ENCODE data around the gene KRTAP1-4. TPM values are rescaled to one million over a fixed set of nuclear protein-coding genes. Genes with fewer than 3 reads are reported as not detected.
"Not testable (repeated sequence)": the region's sequence is repeated elsewhere in the genome, so short reads cannot be mapped to it uniquely, and the experiment has no call there.

The KRTAP1-4 gene
- polyA plus RNA-seq, 6 donors from 2014 or later, result not detected

DNA sequence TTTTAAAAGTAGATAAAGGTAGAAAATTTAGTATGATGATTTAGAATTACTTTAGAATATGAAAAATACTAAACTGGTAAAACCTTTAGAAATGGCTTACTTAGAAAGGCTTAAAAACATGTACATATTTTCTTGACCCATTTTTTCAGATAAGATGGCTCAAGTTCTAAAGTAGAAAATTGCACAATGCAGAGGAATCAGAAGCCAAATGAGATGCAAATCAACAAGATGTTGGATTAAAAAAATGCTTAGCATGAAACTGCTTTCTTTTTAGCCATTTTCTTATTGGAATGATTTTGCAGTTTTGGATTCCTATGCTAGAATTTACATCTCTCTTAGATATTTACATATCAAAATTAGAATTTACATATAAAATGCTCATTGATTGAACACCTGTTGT, 19.6 kb downstream of the KRTAP1-4 start:
- Mint-ChIP-seq H3K36me3 (no peaks in the 10 kb centered on the region), H3K4me1 (peaks cover 2 to 6% (median 3%) of the 10 kb centered on the region in 3 donors), H3K9me3 (no peaks in the 10 kb centered on the region), H3K27me3 (peaks cover 0 to 15% (median 0%) of the 10 kb centered on the region in 3 donors), H3K4me3 (no peak overlapping the region), H3K27ac (peak overlapping the region in 1 of 6 donors; percentile 12)
- no peak for DNase-seq
- no peak for ATAC-seq (ENCODE audit: low read depth in 2 of 2)

DNA sequence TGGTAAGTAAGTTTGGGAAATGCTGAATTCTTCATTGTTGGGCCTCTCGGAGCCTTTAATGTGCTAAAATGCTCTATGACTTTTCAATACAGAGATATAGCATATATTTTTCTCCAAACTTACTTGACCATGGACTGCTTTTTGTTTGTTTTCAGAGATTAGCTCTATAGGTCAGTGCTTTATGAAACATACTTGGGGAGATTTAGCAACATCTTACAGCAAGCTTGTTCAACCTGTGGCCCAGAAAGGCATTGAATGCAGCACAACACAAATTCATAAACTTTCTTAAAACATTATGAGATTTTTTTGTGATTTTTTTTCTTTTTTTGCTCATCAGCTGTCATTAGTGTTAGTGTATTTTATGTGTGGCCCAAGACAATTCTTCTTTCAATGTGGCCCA, 20.1 kb downstream of the KRTAP1-4 start:
- no peak overlapping the region for H3K4me3 Mint-ChIP-seq
- H3K27ac Mint-ChIP-seq, result no peak overlapping the region
- no peaks in the 10 kb centered on the region for H3K9me3 Mint-ChIP-seq
- DNase-seq, result no peak
- H3K27me3 Mint-ChIP-seq, result peaks cover 0 to 12% (median 0%) of the 10 kb centered on the region in 3 donors
- H3K4me1 Mint-ChIP-seq, result peaks cover 0 to 1% (median 0%) of the 10 kb centered on the region in 3 donors
- no peaks in the 10 kb centered on the region for H3K36me3 Mint-ChIP-seq
- ATAC-seq (ENCODE audit: low read depth in 2 of 2), result no peak

DNA sequence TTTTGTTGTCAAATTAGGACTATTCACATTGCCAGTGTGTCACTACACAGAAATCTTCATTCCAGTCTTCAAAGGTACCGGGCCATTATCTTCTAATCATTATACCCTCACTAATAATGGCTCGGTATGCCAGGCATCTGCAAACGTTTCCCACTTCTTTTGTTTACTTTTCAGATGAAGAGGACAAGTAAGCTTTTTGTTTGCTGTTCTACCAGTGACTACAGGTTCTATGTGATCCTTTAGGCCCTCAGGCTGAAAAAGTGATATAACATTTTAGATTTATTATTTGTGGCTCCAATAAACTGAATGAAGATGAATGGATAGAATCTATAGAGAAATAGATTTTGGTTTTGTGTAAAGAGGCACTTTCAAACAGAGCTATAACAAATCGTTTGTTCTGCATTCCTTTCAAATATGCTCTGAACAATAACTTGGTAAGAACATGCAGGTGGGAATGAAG, 20.7 kb downstream of the KRTAP1-4 start:
- DNase-seq (no peak), ATAC-seq (ENCODE audit: low read depth in 2 of 2) (no peak)
- no peak overlapping the region for H3K27ac Mint-ChIP-seq
- no peaks in the 10 kb centered on the region for H3K9me3 Mint-ChIP-seq
- H3K27me3 Mint-ChIP-seq, result peaks cover 0 to 16% (median 3%) of the 10 kb centered on the region in 3 donors
- no peaks in the 10 kb centered on the region for H3K4me1 Mint-ChIP-seq
- H3K4me3 Mint-ChIP-seq, result no peak overlapping the region
- H3K36me3 Mint-ChIP-seq, result no peaks in the 10 kb centered on the region

DNA sequence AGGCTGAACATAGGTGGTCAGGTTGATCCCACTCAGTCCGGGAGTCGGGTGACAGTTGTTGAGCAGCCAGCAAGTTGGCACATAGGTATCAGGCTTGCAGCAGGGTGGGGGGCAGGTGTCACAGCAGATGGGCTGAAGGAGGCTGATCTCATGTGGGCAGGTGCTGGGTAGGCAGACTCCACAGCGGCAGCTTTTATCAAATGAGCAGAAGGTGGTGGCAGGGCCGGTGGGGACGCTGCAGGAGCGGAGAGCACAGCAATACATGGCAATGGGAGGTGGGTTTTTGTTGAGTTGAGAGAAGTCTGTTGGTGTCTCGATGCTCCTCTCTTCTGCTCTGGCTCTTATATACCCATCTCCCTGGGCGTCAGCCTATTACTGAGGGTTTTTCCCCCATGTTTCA, 21.2 kb downstream of the KRTAP1-4 start, which contains the start of gene KRTAP3-1:
KRTAP3-1 (minus strand) TSS at position 318 of the 400 bp plus-strand sequence; CDS start at position 264, 54 bp downstream.
- no peak within 1 kb of the TSS for H3K27ac Mint-ChIP-seq
- peaks cover 0 to 22% (median 8%) of the 10 kb centered on the region in 3 donors for H3K27me3 Mint-ChIP-seq
- no peaks in the 10 kb centered on the region for H3K4me1 Mint-ChIP-seq
- no peaks in the 10 kb centered on the region for H3K36me3 Mint-ChIP-seq
- ATAC-seq (ENCODE audit: low read depth in 2 of 2) (no peak), DNase-seq (no peak)
- no peaks in the 10 kb centered on the region for H3K9me3 Mint-ChIP-seq
- H3K4me3 Mint-ChIP-seq, result no peak within 1 kb of the TSS

DNA sequence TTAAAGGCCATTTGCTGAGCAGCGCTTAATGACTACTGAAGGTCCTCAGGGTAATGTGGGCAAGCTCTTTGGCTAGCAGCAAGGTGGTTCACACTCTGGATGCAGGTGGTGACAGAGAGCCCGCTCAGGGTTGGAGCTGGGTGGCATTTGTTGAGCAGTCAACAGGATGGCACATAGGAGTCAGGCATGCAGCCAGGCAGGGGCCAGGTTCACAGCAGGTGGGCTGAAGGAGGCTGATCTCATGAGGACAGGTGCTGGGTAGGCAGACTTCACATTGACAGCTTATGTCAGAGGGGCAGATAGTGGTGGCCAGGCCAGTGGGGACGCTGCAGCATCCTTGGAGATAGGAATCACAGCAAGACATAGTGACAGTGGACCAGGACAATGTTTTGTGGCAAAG, 25.6 kb downstream of the KRTAP1-4 start:
- Mint-ChIP-seq H3K4me1 (no peaks in the 10 kb centered on the region), H3K9me3 (peaks cover 0 to 2% (median 0%) of the 10 kb centered on the region in 7 donors), H3K4me3 (no peak overlapping the region)

DNA sequence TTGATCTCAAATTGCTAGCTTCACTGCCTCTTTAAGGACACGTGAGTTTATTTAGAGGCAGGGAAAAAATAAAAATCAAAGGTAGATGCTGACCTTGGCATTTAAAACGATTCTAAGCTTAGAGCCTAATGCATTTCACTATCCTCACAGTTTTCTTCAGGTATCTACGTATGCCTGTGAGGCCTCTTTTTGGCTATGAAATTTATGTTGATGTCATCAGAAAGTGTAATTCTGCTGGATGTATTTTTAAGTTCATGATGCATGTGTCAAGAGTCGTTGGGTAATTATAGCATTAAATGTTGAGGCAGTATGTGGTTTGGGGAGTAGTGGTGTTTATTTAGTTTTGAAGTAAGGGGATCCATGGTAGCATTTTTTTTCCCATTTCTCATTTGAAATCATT, 26.1 kb downstream of the KRTAP1-4 start:
- DNase-seq (no peak), ATAC-seq (ENCODE audit: low read depth in 2 of 2) (no peak)
- Mint-ChIP-seq H3K36me3 (no peaks in the 10 kb centered on the region), H3K4me3 (no peak overlapping the region), H3K27ac (peak overlapping the region in 1 of 6 donors; percentile 14), H3K27me3 (peaks cover 21 to 38% (median 31%) of the 10 kb centered on the region in 3 donors), H3K9me3 (peaks cover 0 to 3% (median 0%) of the 10 kb centered on the region in 7 donors), H3K4me1 (no peaks in the 10 kb centered on the region)

More for the DNA sequence above, 25.6 kb downstream of the KRTAP1-4 start:
- ATAC-seq (ENCODE audit: low read depth in 2 of 2), result no peak
- H3K27me3 Mint-ChIP-seq, result peaks cover 21 to 34% (median 27%) of the 10 kb centered on the region in 3 donors
- H3K27ac Mint-ChIP-seq, result no peak overlapping the region
- DNase-seq, result no peak
- no peaks in the 10 kb centered on the region for H3K36me3 Mint-ChIP-seq

DNA sequence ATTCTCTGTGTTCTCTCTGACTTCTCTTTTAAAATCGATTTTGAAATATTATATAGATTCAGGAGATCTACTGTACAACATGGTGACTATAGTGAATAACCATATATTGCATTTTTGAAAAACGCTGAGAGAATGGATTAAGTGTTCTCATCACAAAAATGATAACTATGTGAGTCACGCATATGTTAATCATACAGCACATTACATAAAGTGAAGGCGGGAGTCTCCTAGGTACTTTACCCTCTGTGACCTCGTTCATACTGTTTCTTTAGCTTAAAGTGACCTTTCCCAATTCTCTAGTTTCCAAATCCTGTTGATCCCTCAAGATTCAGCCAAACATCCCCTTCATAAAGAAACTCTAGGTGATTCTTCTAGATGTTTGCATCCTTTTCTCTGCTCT, 27.2 kb downstream of the KRTAP1-4 start:
- Mint-ChIP-seq H3K4me3 (no peak overlapping the region), H3K9me3 (peaks cover 0 to 3% (median 0%) of the 10 kb centered on the region in 7 donors), H3K36me3 (no peaks in the 10 kb centered on the region), H3K27me3 (peaks cover 21 to 48% (median 31%) of the 10 kb centered on the region in 3 donors), H3K4me1 (no peaks in the 10 kb centered on the region), H3K27ac (no peak overlapping the region)
- ATAC-seq (ENCODE audit: low read depth in 2 of 2) (no peak), DNase-seq (no peak)

DNA sequence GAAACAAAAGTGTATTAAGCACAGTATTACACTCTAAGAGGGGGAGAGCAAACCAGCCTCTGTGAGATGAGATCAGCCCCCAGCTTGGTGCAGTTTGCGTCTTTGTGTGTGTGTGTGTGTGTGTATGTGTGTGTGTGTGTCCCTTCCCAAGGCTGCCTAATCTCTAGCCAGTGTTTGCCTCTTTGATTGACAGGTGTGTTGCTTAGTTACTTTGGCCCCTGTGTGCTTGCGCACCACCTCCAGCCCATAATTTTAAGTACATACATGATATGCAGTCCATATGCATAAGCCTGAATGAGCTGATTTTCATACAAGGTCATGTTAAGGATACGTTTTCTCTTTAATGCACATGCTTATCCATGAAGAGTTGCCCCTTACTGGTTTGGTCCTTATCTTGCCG, 28.2 kb downstream of the KRTAP1-4 start:
- H3K36me3 Mint-ChIP-seq, result no peaks in the 10 kb centered on the region
- peaks cover 30 to 59% (median 40%) of the 10 kb centered on the region in 3 donors for H3K27me3 Mint-ChIP-seq
- no peak overlapping the region for H3K27ac Mint-ChIP-seq
- peaks cover 0 to 3% (median 0%) of the 10 kb centered on the region in 7 donors for H3K9me3 Mint-ChIP-seq
- H3K4me1 Mint-ChIP-seq, result no peaks in the 10 kb centered on the region
- DNase-seq, result no peak
- no peak for ATAC-seq (ENCODE audit: low read depth in 2 of 2)
- H3K4me3 Mint-ChIP-seq, result no peak overlapping the region

DNA sequence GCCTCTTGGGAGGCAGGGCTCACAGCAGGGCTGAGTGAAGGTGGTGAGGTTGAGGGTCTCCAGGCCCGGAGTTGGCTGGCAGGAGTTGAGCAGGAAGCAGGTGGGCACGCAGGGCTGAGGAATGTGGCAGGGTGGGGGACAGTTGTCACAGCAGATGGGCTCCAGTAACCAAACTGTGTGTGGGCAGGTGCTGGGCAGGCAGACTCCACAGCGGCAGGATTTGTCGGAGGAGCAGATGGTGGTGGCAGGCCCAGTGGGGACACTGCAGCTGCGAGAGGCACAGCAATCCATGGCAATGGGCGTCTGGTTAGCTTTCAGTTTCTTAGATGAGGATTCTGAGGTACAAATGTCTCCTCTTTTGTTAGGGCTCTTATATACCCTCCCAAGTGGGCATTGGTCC, 30.4 kb downstream of the KRTAP1-4 start, which contains the start of gene KRTAP3-2:
KRTAP3-2 (minus strand) TSS at position 344 of the 400 bp plus-strand sequence; CDS start at position 291, 53 bp downstream.
- H3K27ac Mint-ChIP-seq; ATAC-seq (ENCODE audit: low read depth in 2 of 2); H3K9me3 Mint-ChIP-seq; H3K4me1 Mint-ChIP-seq; DNase-seq; H3K36me3 Mint-ChIP-seq; H3K4me3 Mint-ChIP-seq: not testable (repeated sequence)
- H3K27me3 Mint-ChIP-seq, result peaks cover 38 to 70% (median 49%) of the 10 kb centered on the region in 3 donors

DNA sequence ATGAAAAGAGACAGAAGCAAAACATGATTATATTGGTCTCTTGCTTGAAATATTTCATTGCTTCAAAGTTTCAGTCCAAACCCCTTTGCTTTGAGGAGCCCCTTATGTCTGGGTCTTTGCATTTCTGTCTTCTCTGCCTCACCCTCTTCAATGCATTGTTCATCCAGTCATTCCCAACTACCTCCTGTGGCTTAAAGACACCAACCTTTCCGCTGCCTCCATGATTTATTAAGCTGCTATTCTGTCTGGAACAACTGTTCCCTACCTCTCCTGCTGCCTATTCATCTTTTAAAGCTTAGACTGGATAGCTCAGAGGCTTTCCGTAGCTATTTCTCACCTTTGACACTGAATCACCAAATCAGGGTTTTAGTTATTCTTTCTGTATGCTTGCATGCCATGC, 32.6 kb downstream of the KRTAP1-4 start:
- H3K27me3 Mint-ChIP-seq, result peaks cover 42 to 70% (median 56%) of the 10 kb centered on the region in 3 donors

DNA sequence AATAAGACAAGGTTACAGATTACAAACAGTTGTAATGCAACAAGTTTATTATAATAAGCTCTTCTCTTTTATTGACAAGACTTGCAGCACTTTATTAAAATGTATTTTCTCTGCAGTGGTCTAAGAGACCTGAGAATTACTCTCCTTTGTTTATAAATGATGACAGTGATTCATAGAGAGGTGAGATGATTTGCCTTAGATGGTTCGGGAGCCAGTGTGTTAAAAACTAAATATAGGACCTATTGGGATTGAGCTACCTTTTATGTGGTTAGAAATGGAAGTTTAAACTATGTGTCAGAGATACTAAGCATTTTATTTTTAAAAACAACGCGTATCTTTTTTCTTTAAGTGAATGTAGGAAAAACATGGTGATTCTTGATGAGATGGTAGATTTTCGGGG, 33.2 kb downstream of the KRTAP1-4 start:
- DNase-seq (no peak), ATAC-seq (ENCODE audit: low read depth in 2 of 2) (no peak)
- Mint-ChIP-seq H3K4me1 (no peaks in the 10 kb centered on the region), H3K27ac (no peak overlapping the region), H3K27me3 (peaks cover 37 to 70% (median 62%) of the 10 kb centered on the region in 3 donors), H3K4me3 (no peak overlapping the region), H3K9me3 (peaks cover 0 to 3% (median 0%) of the 10 kb centered on the region in 7 donors), H3K36me3 (no peaks in the 10 kb centered on the region)

More for the DNA sequence above, 32.6 kb downstream of the KRTAP1-4 start:
- Mint-ChIP-seq H3K27ac (no peak overlapping the region), H3K9me3 (peaks cover 0 to 3% (median 0%) of the 10 kb centered on the region in 7 donors), H3K4me3 (no peak overlapping the region), H3K36me3 (no peaks in the 10 kb centered on the region), H3K4me1 (no peaks in the 10 kb centered on the region)
- DNase-seq (no peak), ATAC-seq (ENCODE audit: low read depth in 2 of 2) (no peak)

DNA sequence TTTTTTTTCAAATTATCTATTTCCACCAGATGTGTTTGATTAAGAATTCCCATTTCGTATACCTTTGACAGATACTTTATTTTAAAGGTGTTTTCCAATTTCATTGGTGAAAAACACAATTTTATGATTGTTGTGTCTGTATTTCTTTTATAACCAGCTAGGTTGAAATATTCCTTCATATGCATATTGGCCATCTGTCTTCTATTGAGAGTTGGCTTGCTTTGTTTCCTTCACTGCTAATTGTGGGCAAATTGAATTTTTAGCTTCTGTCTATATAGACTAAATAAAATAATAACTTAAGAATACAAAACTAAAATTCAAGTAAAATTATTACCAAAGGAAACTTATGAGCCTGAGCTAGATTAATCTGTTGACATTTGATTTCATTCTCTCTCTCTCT, 34.9 kb downstream of the KRTAP1-4 start:
- no peaks in the 10 kb centered on the region for H3K4me1 Mint-ChIP-seq
- no peak overlapping the region for H3K4me3 Mint-ChIP-seq
- H3K36me3 Mint-ChIP-seq, result no peaks in the 10 kb centered on the region
- peaks cover 35 to 61% (median 56%) of the 10 kb centered on the region in 3 donors for H3K27me3 Mint-ChIP-seq
- ATAC-seq (ENCODE audit: low read depth in 2 of 2) (no peak), DNase-seq (no peak)
- H3K27ac Mint-ChIP-seq, result no peak overlapping the region
- H3K9me3 Mint-ChIP-seq, result peaks cover 0 to 8% (median 0%) of the 10 kb centered on the region in 7 donors

DNA sequence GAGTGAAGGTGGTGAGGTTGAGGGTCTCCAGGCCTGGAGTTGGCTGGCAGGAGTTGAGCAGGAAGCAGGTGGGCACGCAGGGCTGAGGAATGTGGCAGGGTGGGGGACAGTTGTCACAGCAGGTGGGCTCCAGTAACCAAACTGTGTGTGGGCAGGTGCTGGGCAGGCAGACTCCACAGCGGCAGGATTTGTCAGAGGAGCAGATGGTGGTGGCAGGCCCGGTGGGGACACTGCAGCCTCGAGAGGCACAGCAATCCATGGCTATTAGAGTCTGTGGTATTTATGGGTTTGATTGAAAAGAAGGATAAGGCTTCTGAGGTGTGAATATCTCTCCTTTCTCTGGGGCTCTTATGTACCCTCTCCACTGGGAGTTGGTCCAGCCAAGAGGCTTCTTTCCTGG, 36.2 kb downstream of the KRTAP1-4 start, which contains the start of gene KRTAP3-3:
KRTAP3-3 (minus strand) TSS at position 326 of the 400 bp plus-strand sequence; CDS start at position 259, 67 bp downstream.
- H3K27ac Mint-ChIP-seq, result peak within 1 kb of the TSS in 3 of 6 donors; percentile 6 to 94 (median 37)
- DNase-seq (no peak), ATAC-seq (ENCODE audit: low read depth in 2 of 2) (no peak)
- peaks cover 0 to 5% (median 0%) of the 10 kb centered on the region in 7 donors for H3K9me3 Mint-ChIP-seq
- peaks cover 35 to 52% (median 46%) of the 10 kb centered on the region in 3 donors for H3K27me3 Mint-ChIP-seq
- H3K4me1 Mint-ChIP-seq, result no peaks in the 10 kb centered on the region
- no peak within 1 kb of the TSS for H3K4me3 Mint-ChIP-seq
- no peaks in the 10 kb centered on the region for H3K36me3 Mint-ChIP-seq

DNA sequence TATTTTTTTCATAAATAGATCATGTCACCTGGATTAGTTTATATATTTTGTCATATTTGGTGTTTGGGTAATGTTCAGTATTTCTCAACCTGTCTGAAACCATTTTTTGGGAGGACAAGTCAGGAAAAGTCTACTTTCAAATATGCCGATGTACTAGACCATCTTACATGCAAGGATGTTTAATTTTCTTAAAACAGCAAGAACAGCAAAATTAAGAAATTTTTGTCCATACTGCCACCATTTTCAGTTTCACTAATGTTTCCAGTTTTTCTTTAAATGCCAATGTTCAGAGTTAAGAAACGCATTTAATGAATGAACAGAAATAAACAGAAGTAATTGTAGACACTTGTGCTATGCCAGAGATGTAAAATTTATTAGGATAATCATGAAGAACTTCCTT, 36.9 kb downstream of the KRTAP1-4 start:
- DNase-seq (no peak), ATAC-seq (ENCODE audit: low read depth in 2 of 2) (no peak)
- Mint-ChIP-seq H3K36me3 (no peaks in the 10 kb centered on the region), H3K9me3 (peaks cover 0 to 5% (median 0%) of the 10 kb centered on the region in 7 donors), H3K4me3 (no peak overlapping the region), H3K27me3 (peaks cover 35 to 46% (median 42%) of the 10 kb centered on the region in 3 donors), H3K4me1 (no peaks in the 10 kb centered on the region), H3K27ac (no peak overlapping the region)

All from naive B cell (primary cell).